Osteoblast (primary cell): Measurements from ENCODE around the gene HTR1D. TPM values are rescaled to one million over a fixed set of nuclear protein-coding genes. Genes with fewer than 3 reads are reported as not detected.

Experiments used
- DNase-seq: peaks from one replicate; pipeline ENCODE4 v3.0.0; 2011; ENCODE audit warnings: low spot score, mixed read lengths; ENCODE audit not compliant: insufficient read length; ENCODE audit errors: missing footprints
- H2AFZ ChIP-seq: 2 replicates; pipeline ENCODE4 v1.6.0; 2011; ENCODE audit warnings: mild to moderate bottlenecking, low read length
- H3K27ac ChIP-seq: 2 replicates; pipeline ENCODE4 v1.5.1; 2011; ENCODE audit warnings: mild to moderate bottlenecking, low read depth, low read length, moderate library complexity
- H3K27me3 ChIP-seq: 2 replicates; pipeline ENCODE4 v1.6.0; 2012; ENCODE audit warnings: mild to moderate bottlenecking, control low read depth, inconsistent platforms, low read length, moderate library complexity; ENCODE audit not compliant: insufficient read depth
- H3K36me3 ChIP-seq: 2 replicates; pipeline ENCODE4 v1.5.1; 2011; ENCODE audit warnings: mild to moderate bottlenecking, low read length, control low read depth, moderate library complexity; ENCODE audit not compliant: insufficient read depth
- H3K4me1 ChIP-seq: 2 replicates; pipeline ENCODE4 v1.5.1; 2011; ENCODE audit warnings: mild to moderate bottlenecking, low read length, control low read depth, moderate library complexity; ENCODE audit not compliant: insufficient read depth
- H3K4me2 ChIP-seq: 2 replicates; pipeline ENCODE4 v1.6.0; 2011; ENCODE audit warnings: mild to moderate bottlenecking, low read length; ENCODE audit not compliant: insufficient read depth
- H3K4me3 ChIP-seq: fragments of 200-600 bp; sonication (generic); 3 replicates; pipeline ENCODE4 v1.5.1; 2012; ENCODE audit warnings: mild to moderate bottlenecking, low read length, inconsistent platforms; ENCODE audit not compliant: insufficient read depth
- H3K79me2 ChIP-seq: 2 replicates; pipeline ENCODE4 v1.6.0; 2012; ENCODE audit warnings: mild to moderate bottlenecking, low read length, control low read depth, inconsistent platforms; ENCODE audit not compliant: insufficient read depth
- H3K9me3 ChIP-seq: 2 replicates; pipeline ENCODE4 v1.5.1; 2011; ENCODE audit warnings: low read depth, low read length, control low read depth
- H4K20me1 ChIP-seq: 2 replicates; pipeline ENCODE4 v1.6.0; 2012; ENCODE audit warnings: mild to moderate bottlenecking, low read length, control low read depth; ENCODE audit not compliant: insufficient read depth
- total RNA-seq: library from RNA; depleted of rRNA; stranded (reverse); fragments of >200 nt; gene quantifications from 2 replicates; pipeline ENCODE4 v1.2.3, GENCODE V29; 2012
- TF ChIP-seq, protein P1 (sequence below): IDR thresholded peaks from 2 replicates; pipeline ENCODE4 v1.5.1; 2011; ENCODE audit warnings: mild to moderate bottlenecking, low read depth, low read length, moderate library complexity; ENCODE audit errors: extremely low read depth

HTR1D gene
- total RNA-seq, 1 donor: under 0.01 TPM

GRCh38 chr1:23251812-23252211, 34.5 kb upstream of the HTR1D start:
- Histone ChIP-seq H3K4me3 (no peak overlapping the region), H3K4me1 (no peaks in the 10 kb centered on the region), H3K27ac (no peak overlapping the region), H3K79me2 (no peaks in the 10 kb centered on the region), H2AFZ (no peak overlapping the region), H3K4me2 (no peak overlapping the region), H3K9me3 (no peaks in the 10 kb centered on the region), H4K20me1 (no peaks in the 10 kb centered on the region), H3K36me3 (no peaks in the 10 kb centered on the region), H3K27me3 (no peaks in the 10 kb centered on the region)
- TF ChIP-seq, protein P1, sequence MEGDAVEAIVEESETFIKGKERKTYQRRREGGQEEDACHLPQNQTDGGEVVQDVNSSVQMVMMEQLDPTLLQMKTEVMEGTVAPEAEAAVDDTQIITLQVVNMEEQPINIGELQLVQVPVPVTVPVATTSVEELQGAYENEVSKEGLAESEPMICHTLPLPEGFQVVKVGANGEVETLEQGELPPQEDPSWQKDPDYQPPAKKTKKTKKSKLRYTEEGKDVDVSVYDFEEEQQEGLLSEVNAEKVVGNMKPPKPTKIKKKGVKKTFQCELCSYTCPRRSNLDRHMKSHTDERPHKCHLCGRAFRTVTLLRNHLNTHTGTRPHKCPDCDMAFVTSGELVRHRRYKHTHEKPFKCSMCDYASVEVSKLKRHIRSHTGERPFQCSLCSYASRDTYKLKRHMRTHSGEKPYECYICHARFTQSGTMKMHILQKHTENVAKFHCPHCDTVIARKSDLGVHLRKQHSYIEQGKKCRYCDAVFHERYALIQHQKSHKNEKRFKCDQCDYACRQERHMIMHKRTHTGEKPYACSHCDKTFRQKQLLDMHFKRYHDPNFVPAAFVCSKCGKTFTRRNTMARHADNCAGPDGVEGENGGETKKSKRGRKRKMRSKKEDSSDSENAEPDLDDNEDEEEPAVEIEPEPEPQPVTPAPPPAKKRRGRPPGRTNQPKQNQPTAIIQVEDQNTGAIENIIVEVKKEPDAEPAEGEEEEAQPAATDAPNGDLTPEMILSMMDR: no peak
- DNase-seq: no peak

GRCh38 chr1:23249787-23250454, 32.6 kb upstream of the HTR1D start:
- Histone ChIP-seq H3K4me2 (no peak overlapping the region), H2AFZ (peak overlapping the region; percentile 64), H3K4me3 (no peak overlapping the region), H4K20me1 (no peaks in the 10 kb centered on the region), H3K27me3 (no peaks in the 10 kb centered on the region), H3K36me3 (no peaks in the 10 kb centered on the region), H3K4me1 (no peaks in the 10 kb centered on the region), H3K79me2 (no peaks in the 10 kb centered on the region), H3K27ac (no peak overlapping the region), H3K9me3 (no peaks in the 10 kb centered on the region)
- peak; percentile 66 for DNase-seq
- TF ChIP-seq, protein P1: no peak

DNA sequence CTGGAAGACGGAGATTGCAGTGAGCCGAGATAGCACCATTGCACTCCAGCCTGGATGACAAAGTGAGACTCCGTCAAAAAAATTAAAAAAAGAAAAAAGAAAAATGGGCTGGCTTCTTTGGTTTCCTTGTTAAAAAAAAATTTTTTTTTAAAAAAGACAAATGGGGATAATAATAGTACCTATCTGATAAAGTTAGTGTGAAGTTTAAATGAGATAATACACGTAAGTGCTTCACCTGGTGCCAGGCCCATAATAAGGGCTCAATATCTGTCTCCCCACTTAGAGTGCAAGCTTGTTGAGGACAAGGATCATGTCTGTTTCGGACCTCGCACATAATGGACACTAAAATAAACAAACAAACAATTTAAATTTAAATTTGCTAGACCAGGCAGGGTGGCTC, 30.0 kb upstream of the HTR1D start:
- Histone ChIP-seq H3K9me3 (no peaks in the 10 kb centered on the region), H2AFZ (no peak overlapping the region), H3K4me1 (no peaks in the 10 kb centered on the region), H3K27ac (no peak overlapping the region), H3K79me2 (no peaks in the 10 kb centered on the region), H3K4me3 (no peak overlapping the region), H3K36me3 (no peaks in the 10 kb centered on the region), H3K4me2 (no peak overlapping the region), H4K20me1 (no peaks in the 10 kb centered on the region), H3K27me3 (no peaks in the 10 kb centered on the region)
- no peak for DNase-seq
- TF ChIP-seq, protein P1: no peak

DNA sequence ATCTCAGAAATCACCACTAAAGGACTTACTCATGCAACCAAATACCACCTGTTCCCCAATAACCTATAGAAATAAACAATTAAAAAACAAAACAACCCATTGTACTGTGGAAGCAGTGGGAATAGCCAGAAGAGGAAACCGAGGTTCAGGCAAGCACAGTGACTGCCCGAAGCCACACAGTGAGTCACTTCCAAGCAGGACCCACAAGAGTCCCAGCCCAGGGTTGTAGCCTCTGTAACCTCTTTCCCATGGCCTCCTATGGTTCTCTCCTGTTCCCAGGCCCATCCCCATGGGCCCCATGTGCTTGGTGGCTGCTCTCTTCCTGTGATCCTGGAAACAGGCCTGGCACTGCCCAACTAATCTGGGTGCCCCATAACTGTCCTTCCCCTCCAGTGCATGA, 29.0 kb upstream of the HTR1D start:
- H3K36me3 ChIP-seq: no peaks in the 10 kb centered on the region
- no peak overlapping the region for H3K27ac ChIP-seq
- TF ChIP-seq, protein P1: no peak
- H3K9me3 ChIP-seq: no peaks in the 10 kb centered on the region
- H3K4me2 ChIP-seq: no peak overlapping the region
- no peak overlapping the region for H2AFZ ChIP-seq
- H4K20me1 ChIP-seq: no peaks in the 10 kb centered on the region
- no peak overlapping the region for H3K4me3 ChIP-seq
- no peaks in the 10 kb centered on the region for H3K4me1 ChIP-seq
- no peaks in the 10 kb centered on the region for H3K79me2 ChIP-seq
- H3K27me3 ChIP-seq: no peaks in the 10 kb centered on the region
- peak; percentile 31 for DNase-seq
